ENCODE data around the gene PJA1. TPM values are rescaled to one million over a fixed set of nuclear protein-coding genes. Genes with fewer than 3 reads are reported as not detected.

The PJA1 gene
- polyA plus RNA-seq, 1 of the 3 experiments (the other 2 are of a cell fraction): 16.5 TPM

GRCh38 chrX:69120476-69120875, 44.8 kb downstream of the PJA1 start (continued):
- TF ChIP-seq, protein P1, sequence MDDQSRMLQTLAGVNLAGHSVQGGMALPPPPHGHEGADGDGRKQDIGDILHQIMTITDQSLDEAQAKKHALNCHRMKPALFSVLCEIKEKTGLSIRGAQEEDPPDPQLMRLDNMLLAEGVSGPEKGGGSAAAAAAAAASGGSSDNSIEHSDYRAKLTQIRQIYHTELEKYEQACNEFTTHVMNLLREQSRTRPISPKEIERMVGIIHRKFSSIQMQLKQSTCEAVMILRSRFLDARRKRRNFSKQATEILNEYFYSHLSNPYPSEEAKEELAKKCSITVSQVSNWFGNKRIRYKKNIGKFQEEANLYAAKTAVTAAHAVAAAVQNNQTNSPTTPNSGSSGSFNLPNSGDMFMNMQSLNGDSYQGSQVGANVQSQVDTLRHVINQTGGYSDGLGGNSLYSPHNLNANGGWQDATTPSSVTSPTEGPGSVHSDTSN (IDR thresholded peaks at IDR 0.05): no peak
- no peak for TF ChIP-seq JUND (IDR thresholded peaks at IDR 0.05)
- no peak for TF ChIP-seq RFX5 (IDR thresholded peaks at IDR 0.05; ENCODE audit: low read length)
- TF ChIP-seq, protein P2, sequence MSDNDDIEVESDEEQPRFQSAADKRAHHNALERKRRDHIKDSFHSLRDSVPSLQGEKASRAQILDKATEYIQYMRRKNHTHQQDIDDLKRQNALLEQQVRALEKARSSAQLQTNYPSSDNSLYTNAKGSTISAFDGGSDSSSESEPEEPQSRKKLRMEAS (IDR thresholded peaks at IDR 0.05; ENCODE audit: low read depth): no peak
- TF ChIP-seq RXRA (IDR thresholded peaks at IDR 0.05; ENCODE audit: borderline replicate concordance, low read depth): no peak
- no peak for TF ChIP-seq TEAD4 (IDR thresholded peaks at IDR 0.05; ENCODE audit: borderline replicate concordance, insufficient read depth)
- no peak for TF ChIP-seq IRF3 (IDR thresholded peaks at IDR 0.05; ENCODE audit: low read depth, low read length)

DNA sequence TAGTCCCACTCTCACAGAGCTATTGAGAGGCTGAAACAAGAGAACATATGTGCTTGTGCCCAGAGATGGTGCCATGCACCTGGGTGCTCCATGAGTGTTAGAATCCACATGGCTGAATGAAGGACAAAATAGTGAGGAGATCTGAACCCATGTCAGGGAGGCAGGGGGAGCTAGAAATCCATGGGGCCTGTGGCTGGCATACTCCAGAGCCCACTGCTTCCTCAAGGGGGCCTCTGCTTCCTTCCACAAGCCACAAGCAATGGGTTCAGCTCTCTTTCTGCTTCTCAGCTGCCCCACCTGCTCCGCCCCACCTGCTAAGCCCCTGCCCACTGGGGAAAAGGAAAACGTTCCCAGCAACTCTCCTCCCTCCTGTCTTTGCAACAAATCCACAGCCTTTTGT, 46.1 kb downstream of the PJA1 start:
- 60% methylated on average over 2 of the region's 2 CpGs for WGBS (ENCODE audit: low lambda C conversion rate)
- no peaks in the 10 kb centered on the region for H3K4me1 ChIP-seq (ENCODE audit: control insufficient read depth in 1 of 2, insufficient read depth in 2 of 2, low read depth in 1 of 2, low read length in 1 of 2)
- CTCF ChIA-PET: no interaction called here

GRCh38 chrX:69117876-69118526, 47.3 kb downstream of the PJA1 start:
- Histone ChIP-seq H3K4me2 (no peak overlapping the region), H3K9me2 (no peaks in the 10 kb centered on the region), H3K9ac (no peak overlapping the region), H3F3A (replicated peaks; ENCODE audit: insufficient read depth) (no peaks in the 10 kb centered on the region), H2AFZ (ENCODE audit: low read depth) (no peak overlapping the region), H3K4me3 (ENCODE audit: low read depth in 2 of 2, low read length in 1 of 2) (no peak overlapping the region), H4K20me1 (ENCODE audit: insufficient read depth) (no peaks in the 10 kb centered on the region), H3K27ac (ENCODE audit: low read depth in 2 of 2, low read length in 1 of 2) (no peak overlapping the region), H3K4me1 (ENCODE audit: control insufficient read depth in 1 of 2, insufficient read depth in 2 of 2, low read depth in 1 of 2, low read length in 1 of 2) (no peaks in the 10 kb centered on the region), H3K9me3 (no peaks in the 10 kb centered on the region), H3K36me3 (replicated peaks in 1 of 2; ENCODE audit: control insufficient read depth in 1 of 2, insufficient read depth in 2 of 2, low read length in 1 of 2) (no peaks in the 10 kb centered on the region), H3K27me3 (ENCODE audit: insufficient read depth) (peaks cover 8% of the 10 kb centered on the region), H3K79me2 (ENCODE audit: insufficient read depth) (no peaks in the 10 kb centered on the region)
- no peak for DNase-seq
- WGBS (ENCODE audit: low lambda C conversion rate): 42% methylated on average over 11 of the region's 11 CpGs
- TF ChIP-seq FOSL2 (IDR thresholded peaks at IDR 0.05; ENCODE audit: borderline replicate concordance, low read depth) (no peak), FOXJ3 (CRISPR knock-in tag; IDR thresholded peaks at IDR 0.05) (no peak), FOXM1 (IDR thresholded peaks at IDR 0.05; ENCODE audit: low read depth) (no peak), NFIC (IDR thresholded peaks at IDR 0.05; ENCODE audit: borderline replicate concordance) (no peak), GABPA (IDR thresholded peaks at IDR 0.05; ENCODE audit: low read depth) (no peak), POLR2AphosphoS5 (IDR thresholded peaks at IDR 0.05; ENCODE audit: low read depth, low read length) (no peak)
- TF ChIP-seq, protein P3, sequence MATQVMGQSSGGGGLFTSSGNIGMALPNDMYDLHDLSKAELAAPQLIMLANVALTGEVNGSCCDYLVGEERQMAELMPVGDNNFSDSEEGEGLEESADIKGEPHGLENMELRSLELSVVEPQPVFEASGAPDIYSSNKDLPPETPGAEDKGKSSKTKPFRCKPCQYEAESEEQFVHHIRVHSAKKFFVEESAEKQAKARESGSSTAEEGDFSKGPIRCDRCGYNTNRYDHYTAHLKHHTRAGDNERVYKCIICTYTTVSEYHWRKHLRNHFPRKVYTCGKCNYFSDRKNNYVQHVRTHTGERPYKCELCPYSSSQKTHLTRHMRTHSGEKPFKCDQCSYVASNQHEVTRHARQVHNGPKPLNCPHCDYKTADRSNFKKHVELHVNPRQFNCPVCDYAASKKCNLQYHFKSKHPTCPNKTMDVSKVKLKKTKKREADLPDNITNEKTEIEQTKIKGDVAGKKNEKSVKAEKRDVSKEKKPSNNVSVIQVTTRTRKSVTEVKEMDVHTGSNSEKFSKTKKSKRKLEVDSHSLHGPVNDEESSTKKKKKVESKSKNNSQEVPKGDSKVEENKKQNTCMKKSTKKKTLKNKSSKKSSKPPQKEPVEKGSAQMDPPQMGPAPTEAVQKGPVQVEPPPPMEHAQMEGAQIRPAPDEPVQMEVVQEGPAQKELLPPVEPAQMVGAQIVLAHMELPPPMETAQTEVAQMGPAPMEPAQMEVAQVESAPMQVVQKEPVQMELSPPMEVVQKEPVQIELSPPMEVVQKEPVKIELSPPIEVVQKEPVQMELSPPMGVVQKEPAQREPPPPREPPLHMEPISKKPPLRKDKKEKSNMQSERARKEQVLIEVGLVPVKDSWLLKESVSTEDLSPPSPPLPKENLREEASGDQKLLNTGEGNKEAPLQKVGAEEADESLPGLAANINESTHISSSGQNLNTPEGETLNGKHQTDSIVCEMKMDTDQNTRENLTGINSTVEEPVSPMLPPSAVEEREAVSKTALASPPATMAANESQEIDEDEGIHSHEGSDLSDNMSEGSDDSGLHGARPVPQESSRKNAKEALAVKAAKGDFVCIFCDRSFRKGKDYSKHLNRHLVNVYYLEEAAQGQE (IDR thresholded peaks at IDR 0.05; ENCODE audit: low read depth, low read length): no peak
- ChIA-PET CTCF (interaction anchor here (1.5 kb wide), 1 partner anchor 11 kb away, joined by 5 read pairs; no protein-coding TSS in a partner anchor), POLR2A (no interaction called here)

More for the DNA sequence above, 46.1 kb downstream of the PJA1 start:
- no peaks in the 10 kb centered on the region for H3K9me2 ChIP-seq
- peaks cover 5% of the 10 kb centered on the region for H3K27me3 ChIP-seq (ENCODE audit: insufficient read depth)
- H3K4me2 ChIP-seq: no peak overlapping the region
- H2AFZ ChIP-seq (ENCODE audit: low read depth): no peak overlapping the region
- POLR2A ChIA-PET: no interaction called here
- H3K27ac ChIP-seq (ENCODE audit: low read depth in 2 of 2, low read length in 1 of 2): no peak overlapping the region
- no peaks in the 10 kb centered on the region for H3K9me3 ChIP-seq
- H4K20me1 ChIP-seq (ENCODE audit: insufficient read depth): no peaks in the 10 kb centered on the region
- no peaks in the 10 kb centered on the region for H3K79me2 ChIP-seq (ENCODE audit: insufficient read depth)
- H3K36me3 ChIP-seq (replicated peaks in 1 of 2; ENCODE audit: control insufficient read depth in 1 of 2, insufficient read depth in 2 of 2, low read length in 1 of 2): no peaks in the 10 kb centered on the region
- H3K4me3 ChIP-seq (ENCODE audit: low read depth in 2 of 2, low read length in 1 of 2): no peak overlapping the region
- TF ChIP-seq POLR2AphosphoS5 (IDR thresholded peaks at IDR 0.05; ENCODE audit: low read depth, low read length): no peak
- no peak for TF ChIP-seq FOXJ3 (CRISPR knock-in tag; IDR thresholded peaks at IDR 0.05)
- H3F3A ChIP-seq (replicated peaks; ENCODE audit: insufficient read depth): no peaks in the 10 kb centered on the region
- no peak for DNase-seq
- no peak overlapping the region for H3K9ac ChIP-seq
